Osteoblast (primary cell): ENCODE data around the gene HSBP1L1. TPM values are rescaled to one million over a fixed set of nuclear protein-coding genes. Genes with fewer than 3 reads are reported as not detected.

Source experiments
- DNase-seq: peaks from one replicate; pipeline ENCODE4 v3.0.0; 2011; ENCODE audit warnings: low spot score, mixed read lengths; ENCODE audit not compliant: insufficient read length; ENCODE audit errors: missing footprints
- H2AFZ ChIP-seq: 2 replicates; pipeline ENCODE4 v1.6.0; 2011; ENCODE audit warnings: mild to moderate bottlenecking, low read length
- H3K27ac ChIP-seq: 2 replicates; pipeline ENCODE4 v1.5.1; 2011; ENCODE audit warnings: mild to moderate bottlenecking, low read depth, low read length, moderate library complexity
- H3K27me3 ChIP-seq: 2 replicates; pipeline ENCODE4 v1.6.0; 2012; ENCODE audit warnings: mild to moderate bottlenecking, control low read depth, inconsistent platforms, low read length, moderate library complexity; ENCODE audit not compliant: insufficient read depth
- H3K36me3 ChIP-seq: 2 replicates; pipeline ENCODE4 v1.5.1; 2011; ENCODE audit warnings: mild to moderate bottlenecking, low read length, control low read depth, moderate library complexity; ENCODE audit not compliant: insufficient read depth
- H3K4me1 ChIP-seq: 2 replicates; pipeline ENCODE4 v1.5.1; 2011; ENCODE audit warnings: mild to moderate bottlenecking, low read length, control low read depth, moderate library complexity; ENCODE audit not compliant: insufficient read depth
- H3K4me2 ChIP-seq: 2 replicates; pipeline ENCODE4 v1.6.0; 2011; ENCODE audit warnings: mild to moderate bottlenecking, low read length; ENCODE audit not compliant: insufficient read depth
- H3K4me3 ChIP-seq: fragments of 200-600 bp; sonication (generic); 3 replicates; pipeline ENCODE4 v1.5.1; 2012; ENCODE audit warnings: mild to moderate bottlenecking, low read length, inconsistent platforms; ENCODE audit not compliant: insufficient read depth
- H3K79me2 ChIP-seq: 2 replicates; pipeline ENCODE4 v1.6.0; 2012; ENCODE audit warnings: mild to moderate bottlenecking, low read length, control low read depth, inconsistent platforms; ENCODE audit not compliant: insufficient read depth
- H3K9me3 ChIP-seq: 2 replicates; pipeline ENCODE4 v1.5.1; 2011; ENCODE audit warnings: low read depth, low read length, control low read depth
- H4K20me1 ChIP-seq: 2 replicates; pipeline ENCODE4 v1.6.0; 2012; ENCODE audit warnings: mild to moderate bottlenecking, low read length, control low read depth; ENCODE audit not compliant: insufficient read depth
- total RNA-seq: library from RNA; depleted of rRNA; stranded (reverse); fragments of >200 nt; gene quantifications from 2 replicates; pipeline ENCODE4 v1.2.3, GENCODE V29; 2012
- TF ChIP-seq, protein P1 (sequence below): IDR thresholded peaks from 2 replicates; pipeline ENCODE4 v1.5.1; 2011; ENCODE audit warnings: mild to moderate bottlenecking, low read depth, low read length, moderate library complexity; ENCODE audit errors: extremely low read depth

The HSBP1L1 gene
- total RNA-seq, 1 donor, result 9.4 TPM

DNA sequence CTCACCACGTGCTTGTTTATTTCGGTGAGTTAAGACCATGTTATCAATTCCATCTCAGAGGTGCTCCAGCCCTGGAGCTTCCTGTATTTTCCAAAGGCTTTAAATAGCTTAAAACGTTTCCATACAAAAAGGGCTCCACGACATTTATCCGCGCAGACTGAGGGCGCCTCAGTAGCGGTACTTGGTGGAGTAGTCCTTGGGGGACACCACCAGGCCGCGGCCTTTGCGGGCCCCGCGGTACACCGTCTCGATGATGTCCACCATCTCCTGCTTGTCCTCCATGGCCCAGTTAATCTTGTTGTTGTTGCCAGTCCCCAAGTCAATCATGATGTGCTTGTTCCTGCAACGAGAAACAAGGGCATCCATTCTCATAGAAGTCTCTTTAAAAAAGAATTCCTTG is 9.1 kb downstream of the HSBP1L1 start:
- Histone ChIP-seq H3K27ac (no peak overlapping the region), H3K79me2 (peaks cover 79% of the 10 kb centered on the region), H3K4me1 (no peaks in the 10 kb centered on the region), H4K20me1 (peaks cover 58% of the 10 kb centered on the region), H2AFZ (no peak overlapping the region), H3K4me3 (no peak overlapping the region), H3K27me3 (no peaks in the 10 kb centered on the region), H3K9me3 (no peaks in the 10 kb centered on the region), H3K36me3 (peaks cover 62% of the 10 kb centered on the region), H3K4me2 (no peak overlapping the region)
- TF ChIP-seq, protein P1, sequence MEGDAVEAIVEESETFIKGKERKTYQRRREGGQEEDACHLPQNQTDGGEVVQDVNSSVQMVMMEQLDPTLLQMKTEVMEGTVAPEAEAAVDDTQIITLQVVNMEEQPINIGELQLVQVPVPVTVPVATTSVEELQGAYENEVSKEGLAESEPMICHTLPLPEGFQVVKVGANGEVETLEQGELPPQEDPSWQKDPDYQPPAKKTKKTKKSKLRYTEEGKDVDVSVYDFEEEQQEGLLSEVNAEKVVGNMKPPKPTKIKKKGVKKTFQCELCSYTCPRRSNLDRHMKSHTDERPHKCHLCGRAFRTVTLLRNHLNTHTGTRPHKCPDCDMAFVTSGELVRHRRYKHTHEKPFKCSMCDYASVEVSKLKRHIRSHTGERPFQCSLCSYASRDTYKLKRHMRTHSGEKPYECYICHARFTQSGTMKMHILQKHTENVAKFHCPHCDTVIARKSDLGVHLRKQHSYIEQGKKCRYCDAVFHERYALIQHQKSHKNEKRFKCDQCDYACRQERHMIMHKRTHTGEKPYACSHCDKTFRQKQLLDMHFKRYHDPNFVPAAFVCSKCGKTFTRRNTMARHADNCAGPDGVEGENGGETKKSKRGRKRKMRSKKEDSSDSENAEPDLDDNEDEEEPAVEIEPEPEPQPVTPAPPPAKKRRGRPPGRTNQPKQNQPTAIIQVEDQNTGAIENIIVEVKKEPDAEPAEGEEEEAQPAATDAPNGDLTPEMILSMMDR, result no peak
- no peak for DNase-seq

DNA sequence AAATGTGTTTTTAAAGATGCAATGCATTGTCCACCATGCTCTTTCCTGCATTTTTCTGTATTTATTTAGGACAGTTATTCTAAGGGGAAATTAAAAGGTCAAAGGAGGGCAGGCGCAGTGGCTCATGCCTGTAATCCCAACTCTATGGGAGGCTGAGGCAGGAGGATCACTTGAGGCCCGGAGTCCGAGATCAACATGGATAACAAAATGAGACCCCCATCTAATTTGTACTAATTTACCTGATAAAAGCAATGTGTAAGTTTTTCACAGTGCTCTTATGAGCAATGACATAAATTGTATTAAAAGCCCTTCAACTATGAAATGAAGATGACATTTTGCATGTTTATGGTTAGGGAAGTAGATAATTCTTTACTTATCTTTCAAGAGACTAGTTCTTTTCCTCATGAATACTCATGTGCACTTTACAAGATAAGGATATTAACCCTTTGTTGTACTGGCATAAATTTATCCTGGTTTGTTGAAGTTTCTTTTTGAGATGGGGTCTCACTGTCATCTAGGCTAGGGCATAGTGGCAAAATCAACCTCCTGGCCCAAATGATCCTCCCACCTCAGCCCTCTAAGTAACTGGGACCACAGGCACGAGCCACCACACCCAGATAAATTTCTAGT is 9.7 kb downstream of the HSBP1L1 start:
- Histone ChIP-seq H4K20me1 (peaks cover 64% of the 10 kb centered on the region), H3K79me2 (peaks cover 85% of the 10 kb centered on the region), H3K4me3 (no peak overlapping the region), H3K27ac (no peak overlapping the region), H3K36me3 (peaks cover 62% of the 10 kb centered on the region), H3K4me2 (no peak overlapping the region), H3K4me1 (no peaks in the 10 kb centered on the region), H3K27me3 (no peaks in the 10 kb centered on the region), H3K9me3 (no peaks in the 10 kb centered on the region), H2AFZ (no peak overlapping the region)
- no peak for DNase-seq
- TF ChIP-seq, protein P1, result no peak

DNA sequence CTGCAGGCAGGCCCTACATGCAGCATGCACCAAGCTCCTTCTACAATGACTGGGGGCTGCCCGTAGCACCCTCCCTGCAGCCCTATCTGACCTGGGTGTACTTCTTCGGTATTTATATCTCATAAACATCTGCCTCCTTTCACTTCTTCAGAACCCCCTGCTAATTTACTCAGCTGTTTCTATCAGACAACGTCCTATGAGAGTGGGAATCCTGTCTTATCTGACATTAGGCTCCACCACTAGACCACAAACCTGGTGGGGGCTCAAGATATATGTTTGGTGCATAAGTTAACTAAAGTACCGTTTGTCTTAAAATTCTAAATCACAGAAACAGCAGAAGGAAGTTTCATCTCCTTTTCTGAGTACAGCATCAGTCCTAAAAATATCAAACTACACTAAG is 10.6 kb downstream of the HSBP1L1 start:
- Histone ChIP-seq H3K27ac (no peak overlapping the region), H4K20me1 (peaks cover 66% of the 10 kb centered on the region), H3K36me3 (peaks cover 61% of the 10 kb centered on the region), H2AFZ (no peak overlapping the region), H3K4me2 (no peak overlapping the region), H3K9me3 (no peaks in the 10 kb centered on the region), H3K4me3 (no peak overlapping the region), H3K4me1 (no peaks in the 10 kb centered on the region), H3K79me2 (peaks cover 90% of the 10 kb centered on the region), H3K27me3 (no peaks in the 10 kb centered on the region)
- TF ChIP-seq, protein P1, result no peak
- no peak for DNase-seq

DNA sequence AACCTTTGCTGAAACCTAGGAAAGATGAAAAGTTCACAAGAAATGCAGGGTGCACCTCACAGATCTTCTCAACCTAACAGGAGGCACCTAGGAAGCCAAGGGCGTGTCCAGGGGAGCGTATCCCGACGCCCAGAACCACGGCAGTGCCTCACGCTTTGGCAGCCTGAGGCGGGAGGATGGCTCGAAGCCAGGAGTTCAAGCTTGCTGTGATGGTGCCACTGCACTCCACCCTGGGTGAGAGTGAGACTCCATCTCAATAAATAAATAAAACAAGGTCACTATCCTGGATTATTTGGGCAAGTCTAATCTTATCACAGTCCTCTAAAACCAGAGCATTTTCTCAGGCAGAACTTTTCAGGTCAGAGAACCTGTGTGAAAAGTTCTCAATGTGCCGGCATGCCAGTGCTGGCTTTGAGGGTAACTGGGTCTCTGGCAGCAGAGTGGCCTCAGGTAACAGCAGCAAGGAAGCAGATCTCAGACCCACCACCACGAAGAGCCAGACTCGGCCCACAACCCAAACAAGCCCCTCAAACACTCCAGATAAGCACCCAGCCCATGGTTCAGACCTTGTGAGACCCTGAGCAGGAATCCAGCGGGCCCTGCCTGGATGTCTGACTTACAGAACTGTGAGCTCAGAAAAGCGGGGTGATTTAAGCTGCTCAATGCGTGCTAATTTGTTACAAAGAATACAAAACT is 11.7 kb downstream of the HSBP1L1 start:
- no peak overlapping the region for H3K4me2 ChIP-seq
- H4K20me1 ChIP-seq, result peaks cover 77% of the 10 kb centered on the region
- H3K4me1 ChIP-seq, result no peaks in the 10 kb centered on the region
- peaks cover 96% of the 10 kb centered on the region for H3K79me2 ChIP-seq
- H3K36me3 ChIP-seq, result peaks cover 50% of the 10 kb centered on the region
- no peak overlapping the region for H3K27ac ChIP-seq
- no peaks in the 10 kb centered on the region for H3K27me3 ChIP-seq
- no peak for DNase-seq
- TF ChIP-seq, protein P1, result no peak
- no peaks in the 10 kb centered on the region for H3K9me3 ChIP-seq
- H3K4me3 ChIP-seq, result no peak overlapping the region
- H2AFZ ChIP-seq, result no peak overlapping the region
